Measurements from ENCODE around the gene CAMTA1. TPM values are rescaled to one million over a fixed set of nuclear protein-coding genes. Genes with fewer than 3 reads are reported as not detected.
"Not testable (repeated sequence)": the region's sequence is repeated elsewhere in the genome, so short reads cannot be mapped to it uniquely, and the experiment has no call there.

Gene CAMTA1
- total RNA-seq, 1 experiment from 2014 or later, result 219 TPM

- DNase-seq (ENCODE audit: low read depth), result no peak
Observed at GRCh38 chr1:7302873-7303272, 517.6 kb downstream of the CAMTA1 start.

GRCh38 chr1:7303554-7304317, 518.5 kb downstream of the CAMTA1 start:
- DNase-seq (ENCODE audit: low read depth), result no peak

GRCh38 chr1:7313081-7313546, 527.9 kb downstream of the CAMTA1 start:
- DNase-seq (ENCODE audit: low read depth), result peak; percentile 90

GRCh38 chr1:7313826-7314225, 528.6 kb downstream of the CAMTA1 start:
- DNase-seq (ENCODE audit: low read depth), result no peak

- DNase-seq (ENCODE audit: low read depth), result no peak
Observed at GRCh38 chr1:7315316-7315715, 530.1 kb downstream of the CAMTA1 start.

- DNase-seq (ENCODE audit: low read depth), result no peak
Observed at GRCh38 chr1:7315946-7316345, 530.7 kb downstream of the CAMTA1 start.

- DNase-seq (ENCODE audit: low read depth), result no peak
Observed at GRCh38 chr1:7317888-7318287, 532.6 kb downstream of the CAMTA1 start.

GRCh38 chr1:7319196-7319595, 533.9 kb downstream of the CAMTA1 start:
- DNase-seq (ENCODE audit: low read depth), result no peak

- no peak for DNase-seq (ENCODE audit: low read depth)
Observed at GRCh38 chr1:7320661-7321060, 535.4 kb downstream of the CAMTA1 start.

GRCh38 chr1:7322283-7322785, 537.1 kb downstream of the CAMTA1 start:
- no peak for DNase-seq (ENCODE audit: low read depth)

- no peak for DNase-seq (ENCODE audit: low read depth)
Observed at GRCh38 chr1:7322912-7323311, 537.7 kb downstream of the CAMTA1 start.

GRCh38 chr1:7325254-7325653, 540.0 kb downstream of the CAMTA1 start:
- no peak for DNase-seq (ENCODE audit: low read depth)

- no peak for DNase-seq (ENCODE audit: low read depth)
Observed at GRCh38 chr1:7326366-7326765, 541.1 kb downstream of the CAMTA1 start.

GRCh38 chr1:7327849-7328248, 542.6 kb downstream of the CAMTA1 start:
- DNase-seq (ENCODE audit: low read depth), result no peak

- DNase-seq (ENCODE audit: low read depth), result no peak
Observed at GRCh38 chr1:7329868-7330615, 544.8 kb downstream of the CAMTA1 start.

- not testable (repeated sequence) for DNase-seq (ENCODE audit: low read depth)
Observed at GRCh38 chr1:7330726-7331125, 545.5 kb downstream of the CAMTA1 start.

GRCh38 chr1:7331926-7332535, 546.8 kb downstream of the CAMTA1 start:
- no peak for DNase-seq (ENCODE audit: low read depth)

- no peak for DNase-seq (ENCODE audit: low read depth)
Observed at GRCh38 chr1:7333094-7333493, 547.8 kb downstream of the CAMTA1 start.

GRCh38 chr1:7333620-7334019, 548.4 kb downstream of the CAMTA1 start:
- no peak for DNase-seq (ENCODE audit: low read depth)

- peak; percentile 86 for DNase-seq (ENCODE audit: low read depth)
Observed at GRCh38 chr1:7334475-7335035, 549.3 kb downstream of the CAMTA1 start.

GRCh38 chr1:7335224-7335879, 550.1 kb downstream of the CAMTA1 start:
- peak; percentile 75 for DNase-seq (ENCODE audit: low read depth)

GRCh38 chr1:7338439-7338838, 553.2 kb downstream of the CAMTA1 start:
- DNase-seq (ENCODE audit: low read depth), result no peak
